Testis (tissue), 3 donors: ENCODE results near the gene C20orf144. TPM values are rescaled to one million over a fixed set of nuclear protein-coding genes. Genes with fewer than 3 reads are reported as not detected.

Source experiments
- DNase-seq: peaks from one replicate; pipeline ENCODE4 v3.0.0-alpha.2; 2019
- H3K27ac ChIP-seq, 2 donors: fragments of 200-600 bp; sonication (generic); one replicate each; pipeline ENCODE4 v1.5.1; 2019
- H3K27me3 ChIP-seq: fragments of 200-600 bp; sonication (generic); one replicate; pipeline ENCODE4 v1.5.1; 2019
- H3K36me3 ChIP-seq: fragments of 200-600 bp; sonication (generic); one replicate; pipeline ENCODE4 v1.5.1; 2017; ENCODE audit warnings: low read depth; ENCODE audit errors: missing control alignments
- H3K4me1 ChIP-seq: fragments of 200-600 bp; sonication (generic); one replicate; pipeline ENCODE4 v1.5.1; 2019
- H3K4me3 ChIP-seq, 2 donors: fragments of 200-600 bp; sonication (generic); one replicate each; pipeline ENCODE4 v1.5.1; 2017 to 2019
- H3K9me3 ChIP-seq: fragments of 200-600 bp; sonication (generic); one replicate; pipeline ENCODE4 v1.5.1; 2017
- CTCF ChIP-seq, 3 experiments: fragments of 450-650 bp in 2 of 3; fragments of 200-600 bp in 1 of 3; sonication (generic) in 1 of 3; IDR thresholded peaks; one replicate each; pipeline ENCODE4 v1.5.1; 2016 to 2019; ENCODE audit warnings: antibody characterized with exemption in 3 of 3, mild to moderate bottlenecking in 2 of 3, moderate library complexity in 1 of 3
- POLR2A ChIP-seq: fragments of 450-650 bp; IDR thresholded peaks from one replicate; pipeline ENCODE4 v1.6.1; 2017; ENCODE audit warnings: antibody characterized with exemption, mild to moderate bottlenecking, moderate library complexity
- WGBS, 2 donors: methylation state at CpG; one replicate each; pipeline ENCODE4 v1.1.5; 2018; 5-methylcytosine and 5-hydroxymethylcytosine counted together
- intact Hi-C: fragments of 100-400 bp; cut with DNase I; formaldehyde crosslinking; loops from one replicate; pipeline ENCODE4 v1.15.1; 2023; ENCODE audit warnings: low total_unique reads
- polyA plus RNA-seq: library from polyadenylated mRNA; stranded (reverse); fragments of 350-450 nt; fragmentation: Illumina TruSeq; extraction: RNeasy Lipid Tissue Mini Kit (QIAGEN cat#74804); gene quantifications from one replicate; pipeline ENCODE4 v1.2.3, GENCODE V29; 2014; ENCODE audit warnings: low read depth, low replicate concordance; ENCODE audit not compliant: insufficient read depth
- total RNA-seq, 2 donors: library from RNA; depleted of rRNA; stranded (reverse); fragments of >200 nt; gene quantifications; one replicate each; pipeline ENCODE4 v1.2.3, GENCODE V29; 2016

Gene C20orf144
- total and polyA plus RNA-seq, 3 donors from 2014 or later = 40.0 to 128 (median 119) TPM

- H3K4me1 ChIP-seq = peaks cover 7% of the 10 kb centered on the region
- no peaks in the 10 kb centered on the region for H3K27me3 ChIP-seq
- no peaks in the 10 kb centered on the region for H3K9me3 ChIP-seq
- intact Hi-C loops = no loop called here
- H3K27ac ChIP-seq = no peak overlapping the region
- no peak for DNase-seq
- TF ChIP-seq POLR2A (no peak), CTCF (IDR thresholded peaks at IDR 0.05) (no peak)
- no peaks in the 10 kb centered on the region for H3K36me3 ChIP-seq
- peak overlapping the region; percentile 44 to 57 for H3K4me3 ChIP-seq
- WGBS, 2 donors = 2 to 4% methylated on average over 6 to 27 of the region's 53 CpGs
Measured at GRCh38 chr20:33685328-33686099, 23.4 kb downstream of the C20orf144 start.

GRCh38 chr20:33686100-33686983, 24.2 kb downstream of the C20orf144 start, which contains the start of gene E2F1:
E2F1 (minus strand) TSS chr20:33686385; CDS start chr20:33686264, 121 bp downstream.
- Histone ChIP-seq H3K4me1 (peaks cover 7% of the 10 kb centered on the region), H3K9me3 (no peaks in the 10 kb centered on the region), H3K27ac (no peak within 1 kb of the TSS), H3K4me3 (peak within 1 kb of the TSS; percentile 47 to 57), H3K36me3 (no peaks in the 10 kb centered on the region), H3K27me3 (no peaks in the 10 kb centered on the region)
- intact Hi-C loops = no loop called here
- no peak for TF ChIP-seq POLR2A
- peak; percentile 29 to 53 (median 40) for TF ChIP-seq CTCF (IDR thresholded peaks at IDR 0.05)
- peak; percentile 96 for DNase-seq
- whole genome bisulfite sequencing, 2 donors = 3 to 9% methylated on average over 10 to 52 of the region's 101 CpGs

GRCh38 chr20:33686984-33687366, 24.8 kb downstream of the C20orf144 start:
- no peaks in the 10 kb centered on the region for H3K9me3 ChIP-seq
- 52 to 71% methylated on average over 11 to 14 of the region's 14 CpGs for WGBS, 2 donors
- H3K4me1 ChIP-seq = peaks cover 7% of the 10 kb centered on the region

GRCh38 chr20:33687370-33687915, 25.3 kb downstream of the C20orf144 start:
- no peak overlapping the region for H3K4me3 ChIP-seq
- no peak for DNase-seq

More at GRCh38 chr20:33686984-33687366, 24.8 kb downstream of the C20orf144 start:
- Histone ChIP-seq H3K27me3 (no peaks in the 10 kb centered on the region), H3K4me3 (peak overlapping the region; percentile 47 to 57), H3K36me3 (no peaks in the 10 kb centered on the region), H3K27ac (no peak overlapping the region)
- intact Hi-C loops = no loop called here
- no peak for TF ChIP-seq POLR2A
- no peak for TF ChIP-seq CTCF (IDR thresholded peaks at IDR 0.05)
- DNase-seq = no peak

More at GRCh38 chr20:33687370-33687915, 25.3 kb downstream of the C20orf144 start:
- no peaks in the 10 kb centered on the region for H3K27me3 ChIP-seq
- H3K9me3 ChIP-seq = no peaks in the 10 kb centered on the region
- no peak overlapping the region for H3K27ac ChIP-seq
- no peak for TF ChIP-seq POLR2A
- no peak for TF ChIP-seq CTCF (IDR thresholded peaks at IDR 0.05)
- 66 to 68% methylated on average over 7 to 8 of the region's 8 CpGs for WGBS, 2 donors
- peaks cover 7% of the 10 kb centered on the region for H3K4me1 ChIP-seq
- H3K36me3 ChIP-seq = no peaks in the 10 kb centered on the region
- intact Hi-C loops = no loop called here
